GM12865 (cell line): Measurements from ENCODE around the gene GANAB.
A peak's percentile ranks its signal among the peaks of the same experiment; 100 is the strongest.

Experiments used
- DNase-seq: peaks from one replicate; pipeline ENCODE4 v3.0.0; 2010; ENCODE audit warnings: low read depth
- H3K4me3 ChIP-seq: 2 replicates; pipeline ENCODE4 v1.5.1; 2011; ENCODE audit warnings: mild to moderate bottlenecking, low read depth, low read length, control low read depth
- TF ChIP-seq, protein P1 (sequence below): IDR thresholded peaks from 2 replicates; pipeline ENCODE4 v1.5.1; 2011; ENCODE audit warnings: low read length, control low read depth, low read depth, inconsistent platforms; ENCODE audit not compliant: insufficient read depth; ENCODE audit errors: missing control alignments

GANAB gene

DNA sequence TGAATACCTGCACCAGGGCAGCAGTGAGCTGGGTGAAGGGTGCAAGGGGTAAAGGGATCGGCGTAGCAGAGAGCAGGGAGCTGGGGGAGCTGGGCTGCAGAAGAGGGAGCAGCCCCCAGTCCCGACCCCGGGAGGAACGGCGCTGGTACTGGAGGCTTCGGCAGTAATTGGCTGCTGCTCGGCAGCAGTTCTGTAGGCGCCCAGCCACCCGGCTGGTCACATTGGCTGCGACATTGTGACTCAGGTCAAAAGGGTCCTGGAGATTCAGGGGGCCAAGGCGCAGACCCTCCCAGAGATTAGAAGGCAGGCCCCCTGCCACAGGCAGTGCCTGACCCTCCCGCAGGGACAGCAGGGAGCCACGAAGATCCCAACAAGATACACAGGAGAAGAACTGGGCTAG is 70.6 kb downstream of the GANAB start:
- H3K4me3 ChIP-seq: no peak overlapping the region
- TF ChIP-seq, protein P1, sequence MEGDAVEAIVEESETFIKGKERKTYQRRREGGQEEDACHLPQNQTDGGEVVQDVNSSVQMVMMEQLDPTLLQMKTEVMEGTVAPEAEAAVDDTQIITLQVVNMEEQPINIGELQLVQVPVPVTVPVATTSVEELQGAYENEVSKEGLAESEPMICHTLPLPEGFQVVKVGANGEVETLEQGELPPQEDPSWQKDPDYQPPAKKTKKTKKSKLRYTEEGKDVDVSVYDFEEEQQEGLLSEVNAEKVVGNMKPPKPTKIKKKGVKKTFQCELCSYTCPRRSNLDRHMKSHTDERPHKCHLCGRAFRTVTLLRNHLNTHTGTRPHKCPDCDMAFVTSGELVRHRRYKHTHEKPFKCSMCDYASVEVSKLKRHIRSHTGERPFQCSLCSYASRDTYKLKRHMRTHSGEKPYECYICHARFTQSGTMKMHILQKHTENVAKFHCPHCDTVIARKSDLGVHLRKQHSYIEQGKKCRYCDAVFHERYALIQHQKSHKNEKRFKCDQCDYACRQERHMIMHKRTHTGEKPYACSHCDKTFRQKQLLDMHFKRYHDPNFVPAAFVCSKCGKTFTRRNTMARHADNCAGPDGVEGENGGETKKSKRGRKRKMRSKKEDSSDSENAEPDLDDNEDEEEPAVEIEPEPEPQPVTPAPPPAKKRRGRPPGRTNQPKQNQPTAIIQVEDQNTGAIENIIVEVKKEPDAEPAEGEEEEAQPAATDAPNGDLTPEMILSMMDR: no peak
- no peak for DNase-seq

DNA sequence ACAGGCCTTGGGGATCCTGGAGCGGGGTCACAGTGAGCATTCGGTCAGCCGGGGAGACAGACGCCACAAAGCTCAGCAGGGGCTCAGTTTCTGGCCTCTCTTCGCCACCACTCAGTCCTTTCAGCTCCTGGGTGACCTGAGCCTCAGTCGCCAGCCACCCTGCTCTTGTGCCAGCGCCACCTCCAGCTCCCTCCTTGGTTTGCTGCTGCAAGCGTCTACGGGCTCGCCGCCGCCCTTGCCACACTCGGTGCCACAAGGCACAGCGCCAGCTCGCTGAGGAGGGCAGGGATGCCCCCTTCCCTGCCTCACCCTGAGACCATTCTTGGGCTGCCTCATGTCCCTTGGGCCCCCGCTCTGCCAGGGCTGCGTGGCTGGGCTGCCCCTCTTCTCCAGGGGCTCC is 71.3 kb downstream of the GANAB start:
- DNase-seq: no peak
- TF ChIP-seq, protein P1: no peak
- H3K4me3 ChIP-seq: peak overlapping the region; percentile 85
